Stimulated activated CD4-positive, alpha-beta T cell treated with anti-CD3 and anti-CD28 coated beads, TNF-alpha, amount 100 ng/mL, for 48 hours (primary cell): Measurements from ENCODE around the gene POGLUT2.

ENCODE experiments used
- DNase-seq, 3 donors: peaks; one replicate each; pipeline ENCODE4 v3.0.0-alpha.2; 2020; ENCODE audit warnings: low read depth in 3 of 3

Gene POGLUT2

GRCh38 chr13:102798581-102799425, at the start of gene POGLUT2, which contains the start of gene BIVM:
TSS of gene POGLUT2 (minus strand) at chr13:102798976. CDS start at chr13:102798670, 306 bp downstream.
TSS of gene BIVM (plus strand) at chr13:102799119. CDS start at chr13:102807268, 8,149 bp downstream.
- DNase-seq = peak; percentile 68 to 75 (median 71)

GRCh38 chr13:102847272-102848234, 48.8 kb upstream of the POGLUT2 start:
- no peak for DNase-seq

GRCh38 chr13:102846261-102847015, 47.7 kb upstream of the POGLUT2 start:
- DNase-seq = peak in 1 of 3 donors; percentile 14

- DNase-seq = peak; percentile 93
Measured at GRCh38 chr13:102845630-102846260, 47.0 kb upstream of the POGLUT2 start, which contains the start of gene ERCC5. TSS of gene ERCC5 (plus strand) at chr13:102846032. CDS start at chr13:102846267, 235 bp downstream.

- no peak for DNase-seq
Measured at GRCh38 chr13:102845289-102845629, 46.5 kb upstream of the POGLUT2 start.

- DNase-seq = no peak
Measured at GRCh38 chr13:102839462-102839861, 40.7 kb upstream of the POGLUT2 start.

GRCh38 chr13:102838982-102839381, 40.2 kb upstream of the POGLUT2 start:
- DNase-seq = no peak

- DNase-seq = no peak
Measured at GRCh38 chr13:102838273-102838672, 39.5 kb upstream of the POGLUT2 start.

GRCh38 chr13:102836471-102836870, 37.7 kb upstream of the POGLUT2 start:
- DNase-seq = no peak

GRCh38 chr13:102830646-102831045, 31.9 kb upstream of the POGLUT2 start:
- no peak for DNase-seq

- DNase-seq = no peak
Measured at GRCh38 chr13:102825921-102826706, 27.3 kb upstream of the POGLUT2 start.

GRCh38 chr13:102825400-102825799, 26.6 kb upstream of the POGLUT2 start:
- DNase-seq = no peak

GRCh38 chr13:102817907-102818306, 19.1 kb upstream of the POGLUT2 start:
- DNase-seq = no peak

- no peak for DNase-seq
Measured at GRCh38 chr13:102817241-102817640, 18.5 kb upstream of the POGLUT2 start.

- no peak for DNase-seq
Measured at GRCh38 chr13:102816708-102817107, 17.9 kb upstream of the POGLUT2 start.

GRCh38 chr13:102815788-102816187, 17.0 kb upstream of the POGLUT2 start:
- no peak for DNase-seq

GRCh38 chr13:102814793-102815192, 16.0 kb upstream of the POGLUT2 start:
- DNase-seq = no peak

- DNase-seq = no peak
Measured at GRCh38 chr13:102814025-102814607, 15.3 kb upstream of the POGLUT2 start.

GRCh38 chr13:102812611-102813287, 14.0 kb upstream of the POGLUT2 start:
- DNase-seq = no peak
